HEK293 (cell line): ENCODE measurements around the gene FPGS.
A peak's percentile ranks its signal among the peaks of the same experiment; 100 is the strongest.

Experiments used
- AEBP2 ChIP-seq: fragments of 450-650 bp; formaldehyde crosslinking; IDR thresholded peaks from 2 replicates; pipeline ENCODE4 v1.5.1; 2016; ENCODE audit warnings: missing biosample characterization, missing genetic modification characterization, borderline replicate concordance
- EGR2 ChIP-seq: fragments of 450-650 bp; formaldehyde crosslinking; IDR thresholded peaks from 2 replicates; pipeline ENCODE4 v1.5.1; 2016; ENCODE audit warnings: low read depth, missing biosample characterization, missing genetic modification characterization
- KLF16 ChIP-seq: fragments of 450-650 bp; formaldehyde crosslinking; IDR thresholded peaks from 2 replicates; pipeline ENCODE4 v1.5.1; 2017; ENCODE audit warnings: missing biosample characterization, missing genetic modification characterization
- KLF7 ChIP-seq: fragments of 450-650 bp; formaldehyde crosslinking; IDR thresholded peaks from 2 replicates; pipeline ENCODE4 v1.5.1; 2016; ENCODE audit warnings: missing biosample characterization, missing genetic modification characterization, borderline replicate concordance
- SCRT1 ChIP-seq: fragments of 450-650 bp; formaldehyde crosslinking; IDR thresholded peaks from 2 replicates; pipeline ENCODE4 v1.5.1; 2016; ENCODE audit warnings: missing biosample characterization, missing genetic modification characterization, borderline replicate concordance
- TCF7L2 ChIP-seq: IDR thresholded peaks from 2 replicates; pipeline ENCODE4 v1.6.1; 2011; ENCODE audit warnings: low read depth, mild to moderate bottlenecking, inconsistent platforms, low read length, moderate library complexity, borderline replicate concordance
- TSHZ1 ChIP-seq: fragments of 450-650 bp; formaldehyde crosslinking; IDR thresholded peaks from 2 replicates; pipeline ENCODE4 v1.5.1; 2016; ENCODE audit warnings: missing biosample characterization, missing genetic modification characterization, borderline replicate concordance
- ZBTB1 ChIP-seq: fragments of 450-650 bp; formaldehyde crosslinking; IDR thresholded peaks from 2 replicates; pipeline ENCODE4 v1.5.1; 2016; ENCODE audit warnings: missing biosample characterization, missing genetic modification characterization
- ZBTB17 ChIP-seq: fragments of 450-650 bp; formaldehyde crosslinking; IDR thresholded peaks from 2 replicates; pipeline ENCODE4 v1.5.1; 2016; ENCODE audit warnings: missing biosample characterization, missing genetic modification characterization
- ZBTB48 ChIP-seq: fragments of 450-650 bp; formaldehyde crosslinking; IDR thresholded peaks from 2 replicates; pipeline ENCODE4 v1.5.1; 2016; ENCODE audit warnings: missing biosample characterization, missing genetic modification characterization
- ZBTB6 ChIP-seq: fragments of 450-650 bp; formaldehyde crosslinking; IDR thresholded peaks from 2 replicates; pipeline ENCODE4 v1.5.1; 2017; ENCODE audit warnings: missing biosample characterization, missing genetic modification characterization
- ZFP3 ChIP-seq: fragments of 450-650 bp; formaldehyde crosslinking; IDR thresholded peaks from 2 replicates; pipeline ENCODE4 v1.5.1; 2016; ENCODE audit warnings: low read depth, missing biosample characterization, missing genetic modification characterization
- ZNF121 ChIP-seq: fragments of 450-650 bp; formaldehyde crosslinking; IDR thresholded peaks from 2 replicates; pipeline ENCODE4 v1.5.1; 2016; ENCODE audit warnings: missing biosample characterization, missing genetic modification characterization
- ZNF140 ChIP-seq: fragments of 450-650 bp; formaldehyde crosslinking; IDR thresholded peaks from 2 replicates; pipeline ENCODE4 v1.5.1; 2016; ENCODE audit warnings: missing biosample characterization, missing genetic modification characterization
- ZNF16 ChIP-seq: fragments of 450-650 bp; formaldehyde crosslinking; IDR thresholded peaks from 2 replicates; pipeline ENCODE4 v1.5.1; 2016; ENCODE audit warnings: low read depth, missing biosample characterization, missing genetic modification characterization
- ZNF292 ChIP-seq: fragments of 450-650 bp; formaldehyde crosslinking; IDR thresholded peaks from 2 replicates; pipeline ENCODE4 v1.5.1; 2016; ENCODE audit warnings: low read depth, missing biosample characterization, missing genetic modification characterization, borderline replicate concordance
- ZNF514 ChIP-seq: fragments of 450-650 bp; formaldehyde crosslinking; IDR thresholded peaks from 2 replicates; pipeline ENCODE4 v1.5.1; 2016; ENCODE audit warnings: missing biosample characterization, missing genetic modification characterization
- ZNF529 ChIP-seq: fragments of 450-650 bp; formaldehyde crosslinking; IDR thresholded peaks from 2 replicates; pipeline ENCODE4 v1.5.1; 2017; ENCODE audit warnings: missing genetic modification characterization, missing biosample characterization; ENCODE audit not compliant: insufficient replicate concordance
- ZNF623 ChIP-seq: fragments of 450-650 bp; formaldehyde crosslinking; IDR thresholded peaks from 2 replicates; pipeline ENCODE4 v1.5.1; 2016; ENCODE audit warnings: missing biosample characterization, missing genetic modification characterization
- ZNF701 ChIP-seq: fragments of 450-650 bp; formaldehyde crosslinking; IDR thresholded peaks from 2 replicates; pipeline ENCODE4 v1.5.1; 2016; ENCODE audit warnings: missing biosample characterization, missing genetic modification characterization
- ZNF791 ChIP-seq: fragments of 450-650 bp; formaldehyde crosslinking; IDR thresholded peaks from 2 replicates; pipeline ENCODE4 v1.5.1; 2016; ENCODE audit warnings: missing biosample characterization, missing genetic modification characterization
- ZNF792 ChIP-seq: fragments of 450-650 bp; formaldehyde crosslinking; IDR thresholded peaks from 2 replicates; pipeline ENCODE4 v1.5.1; 2016; ENCODE audit warnings: missing biosample characterization, missing genetic modification characterization
- ZSCAN18 ChIP-seq: fragments of 450-650 bp; formaldehyde crosslinking; IDR thresholded peaks from 2 replicates; pipeline ENCODE4 v1.5.1; 2016; ENCODE audit warnings: missing biosample characterization, missing genetic modification characterization
- ZSCAN4 ChIP-seq: fragments of 450-650 bp; formaldehyde crosslinking; IDR thresholded peaks from 2 replicates; pipeline ENCODE4 v1.5.1; 2017; ENCODE audit warnings: missing biosample characterization, missing genetic modification characterization
- ZSCAN5A ChIP-seq: fragments of 450-650 bp; formaldehyde crosslinking; IDR thresholded peaks from 2 replicates; pipeline ENCODE4 v1.5.1; 2016; ENCODE audit warnings: missing biosample characterization, missing genetic modification characterization
- TF ChIP-seq, protein P1 (sequence below): fragments of 450-650 bp; formaldehyde crosslinking; IDR thresholded peaks from 2 replicates; pipeline ENCODE4 v1.5.1; 2017; ENCODE audit warnings: missing biosample characterization, missing genetic modification characterization

FPGS gene

DNA sequence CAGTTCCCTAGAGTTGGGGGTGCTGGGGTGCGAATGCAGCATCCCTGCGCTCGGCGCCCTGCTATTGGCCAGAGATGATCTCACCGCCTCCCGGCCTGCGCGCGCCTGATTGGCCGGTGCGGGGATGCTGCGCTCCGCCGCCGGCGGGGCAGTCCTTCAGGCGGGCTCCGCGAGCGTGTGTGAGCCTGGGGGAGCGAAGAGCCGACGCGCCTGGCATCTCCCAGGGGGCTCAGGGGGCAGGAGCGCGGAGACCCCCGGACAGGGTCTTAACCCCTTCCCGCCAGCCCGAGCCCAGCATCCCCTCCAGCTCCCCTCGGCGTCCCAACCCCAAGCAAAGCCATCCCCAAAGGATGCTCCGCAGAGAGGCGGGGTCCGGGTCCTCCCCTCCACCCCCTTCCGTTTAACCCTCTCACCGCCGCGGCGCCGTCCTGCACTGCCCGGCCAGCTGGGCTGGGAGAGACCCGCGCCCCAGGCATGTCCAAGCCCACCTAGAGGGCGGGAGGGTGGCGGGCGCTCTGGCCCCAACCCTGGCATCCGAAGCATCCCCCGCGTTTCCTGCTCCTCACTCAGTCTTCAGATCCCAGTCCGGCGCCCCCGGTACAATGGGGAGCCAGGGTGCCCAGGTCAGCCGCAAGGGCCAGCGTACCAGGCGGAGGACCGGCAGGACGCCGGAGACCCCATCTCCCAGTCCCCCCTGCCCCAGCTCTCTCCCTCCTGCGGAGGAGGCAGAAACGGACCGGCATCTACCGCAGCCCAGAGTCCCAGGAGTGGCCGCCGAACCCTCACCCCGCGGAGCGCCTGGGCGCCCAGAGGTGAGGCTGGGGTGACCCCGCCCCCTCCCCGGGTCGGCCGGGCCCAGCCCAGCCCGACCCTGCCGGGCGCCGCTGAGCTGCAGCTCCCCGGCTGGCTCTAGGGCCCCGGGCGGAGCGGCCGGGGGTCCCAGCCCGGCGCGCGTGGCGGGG lies 48.3 kb upstream of the FPGS start (continued):
- TF ChIP-seq SCRT1 (tag by site-specific recombination) (no peak), ZNF514 (no peak), EGR2 (tag by site-specific recombination) (no peak), KLF7 (tag by site-specific recombination) (no peak), ZNF791 (no peak), TCF7L2 (no peak), KLF16 (tag by site-specific recombination) (peak; percentile 74; the same call in 1 of the 2 replicates), ZNF16 (tag by site-specific recombination) (no peak), ZNF701 (tag by site-specific recombination) (no peak), AEBP2 (tag by site-specific recombination) (no peak), ZSCAN4 (tag by site-specific recombination) (no peak), ZBTB17 (tag by site-specific recombination) (peak; percentile 87), ZBTB1 (tag by site-specific recombination) (no peak), ZNF623 (tag by site-specific recombination) (no peak), ZBTB6 (tag by site-specific recombination) (no peak), ZBTB48 (tag by site-specific recombination) (no peak), ZNF792 (no peak), ZNF529 (tag by site-specific recombination) (no peak), ZNF292 (no peak), ZSCAN18 (tag by site-specific recombination) (no peak), ZNF121 (no peak), ZNF140 (tag by site-specific recombination) (no peak), TSHZ1 (tag by site-specific recombination) (no peak), ZFP3 (tag by site-specific recombination) (no peak), ZSCAN5A (tag by site-specific recombination) (no peak)
- TF ChIP-seq, protein P1, sequence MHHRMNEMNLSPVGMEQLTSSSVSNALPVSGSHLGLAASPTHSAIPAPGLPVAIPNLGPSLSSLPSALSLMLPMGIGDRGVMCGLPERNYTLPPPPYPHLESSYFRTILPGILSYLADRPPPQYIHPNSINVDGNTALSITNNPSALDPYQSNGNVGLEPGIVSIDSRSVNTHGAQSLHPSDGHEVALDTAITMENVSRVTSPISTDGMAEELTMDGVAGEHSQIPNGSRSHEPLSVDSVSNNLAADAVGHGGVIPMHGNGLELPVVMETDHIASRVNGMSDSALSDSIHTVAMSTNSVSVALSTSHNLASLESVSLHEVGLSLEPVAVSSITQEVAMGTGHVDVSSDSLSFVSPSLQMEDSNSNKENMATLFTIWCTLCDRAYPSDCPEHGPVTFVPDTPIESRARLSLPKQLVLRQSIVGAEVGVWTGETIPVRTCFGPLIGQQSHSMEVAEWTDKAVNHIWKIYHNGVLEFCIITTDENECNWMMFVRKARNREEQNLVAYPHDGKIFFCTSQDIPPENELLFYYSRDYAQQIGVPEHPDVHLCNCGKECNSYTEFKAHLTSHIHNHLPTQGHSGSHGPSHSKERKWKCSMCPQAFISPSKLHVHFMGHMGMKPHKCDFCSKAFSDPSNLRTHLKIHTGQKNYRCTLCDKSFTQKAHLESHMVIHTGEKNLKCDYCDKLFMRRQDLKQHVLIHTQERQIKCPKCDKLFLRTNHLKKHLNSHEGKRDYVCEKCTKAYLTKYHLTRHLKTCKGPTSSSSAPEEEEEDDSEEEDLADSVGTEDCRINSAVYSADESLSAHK (tag by site-specific recombination) = no peak
